OCI-LY1 (cell line): ENCODE measurements around the gene PYGM.

Source experiments
- H2AFZ ChIP-seq: fragments of 200-600 bp; sonication (generic), shearing (Covaris generic); 2 replicates; pipeline ENCODE4 v1.6.0; 2014; ENCODE audit warnings: antibody characterized with exemption, mild to moderate bottlenecking, low read length
- H3F3A ChIP-seq: fragments of 200-600 bp; sonication (generic), shearing (Covaris generic); 2 replicates; pipeline ENCODE4 v1.6.0; 2014; ENCODE audit warnings: mild to moderate bottlenecking, antibody characterized with exemption, low read length, moderate library complexity; ENCODE audit not compliant: insufficient read depth
- H3K27ac ChIP-seq: fragments of 200-600 bp; sonication (generic); 2 replicates; pipeline ENCODE4 v1.5.1; 2014; ENCODE audit warnings: low read length, mixed run types, mild to moderate bottlenecking, low read depth; ENCODE audit not compliant: poor library complexity, severe bottlenecking
- H3K27me3 ChIP-seq: fragments of 200-600 bp; sonication (generic); 2 replicates; pipeline ENCODE4 v1.6.0; 2014; ENCODE audit warnings: antibody characterized with exemption, mild to moderate bottlenecking, low read length, moderate library complexity; ENCODE audit not compliant: insufficient read depth
- H3K36me3 ChIP-seq: fragments of 200-600 bp; sonication (generic); 2 replicates; pipeline ENCODE4 v1.6.1; 2014; ENCODE audit warnings: mild to moderate bottlenecking, antibody characterized with exemption, low read length, moderate library complexity, mixed read lengths; ENCODE audit not compliant: insufficient read depth
- H3K4me1 ChIP-seq: fragments of 200-600 bp; sonication (generic); 2 replicates; pipeline ENCODE4 v1.5.1; 2014; ENCODE audit warnings: mild to moderate bottlenecking, low read length, moderate library complexity; ENCODE audit not compliant: insufficient read depth, severe bottlenecking
- H3K4me2 ChIP-seq: fragments of 200-600 bp; sonication (generic), shearing (Covaris generic); 2 replicates; pipeline ENCODE4 v1.6.1; 2014; ENCODE audit warnings: low read length
- H3K4me3 ChIP-seq: fragments of 200-600 bp; sonication (generic); 2 replicates; pipeline ENCODE4 v1.5.1; 2014; ENCODE audit warnings: low read length, low read depth, mild to moderate bottlenecking, mixed read lengths; ENCODE audit not compliant: poor library complexity, severe bottlenecking
- H3K79me2 ChIP-seq: fragments of 200-600 bp; shearing (Covaris generic); 2 replicates; pipeline ENCODE4 v1.6.1; 2016; ENCODE audit warnings: mixed run types, low read length, mixed read lengths; ENCODE audit not compliant: insufficient read depth
- H3K9ac ChIP-seq: fragments of 200-600 bp; sonication (generic), shearing (Covaris generic); 2 replicates; pipeline ENCODE4 v1.6.1; 2014; ENCODE audit warnings: mild to moderate bottlenecking, low read length, mixed read lengths
- H3K9me2 ChIP-seq: fragments of 200-600 bp; sonication (generic), shearing (Covaris generic); 2 replicates; pipeline ENCODE4 v1.6.1; 2014; ENCODE audit warnings: low read depth, mild to moderate bottlenecking, low read length, mixed read lengths
- H3K9me3 ChIP-seq: fragments of 200-600 bp; shearing (Covaris generic); 2 replicates; pipeline ENCODE4 v1.6.1; 2014; ENCODE audit warnings: low read length, mixed read lengths
- H4K20me1 ChIP-seq: fragments of 200-600 bp; sonication (generic), shearing (Covaris generic); 2 replicates; pipeline ENCODE4 v1.6.0; 2016; ENCODE audit warnings: mild to moderate bottlenecking, low read length; ENCODE audit not compliant: insufficient read depth
- EZH2 ChIP-seq: fragments of 200-600 bp; sonication (generic), shearing (Covaris generic); IDR thresholded peaks from 2 replicates; pipeline ENCODE4 v1.8.0; 2017; ENCODE audit warnings: borderline replicate concordance, mixed run types, mild to moderate bottlenecking, antibody characterized with exemption, low read length, moderate library complexity, mixed read lengths
- TF ChIP-seq, protein P1 (sequence below): fragments of 200-600 bp; sonication (generic), shearing (Covaris generic); IDR thresholded peaks from 2 replicates; pipeline ENCODE4 v1.5.1; 2017; ENCODE audit warnings: mild to moderate bottlenecking, antibody characterized with exemption, low read length, moderate library complexity, mixed read lengths

The PYGM gene

DNA sequence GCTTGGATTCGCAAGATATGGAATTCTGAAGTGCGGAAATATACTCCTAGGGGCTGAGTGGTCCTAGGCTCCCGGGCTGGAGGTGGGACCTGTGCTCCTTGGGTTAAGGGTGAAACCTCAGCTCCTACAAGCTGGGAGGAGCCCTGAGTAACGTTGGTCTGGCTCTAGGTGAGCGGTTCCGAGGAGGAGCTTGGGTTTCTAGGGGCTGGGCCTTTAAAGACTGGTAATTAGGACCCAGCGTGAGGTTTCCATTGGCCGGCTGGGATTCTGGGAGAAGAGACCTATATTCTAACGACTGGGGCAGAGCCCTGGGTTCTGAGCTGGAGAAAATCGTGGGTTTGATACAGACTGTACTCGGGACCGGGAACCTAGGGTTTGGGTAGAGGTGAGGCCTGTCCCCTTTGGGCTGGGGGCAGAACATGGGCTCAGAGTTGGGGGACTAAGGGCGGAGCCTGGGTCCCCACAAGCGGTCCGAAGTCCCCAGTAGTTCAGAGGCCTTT, 44.1 kb upstream of the PYGM start:
- peaks cover 50% of the 10 kb centered on the region for H3K4me1 ChIP-seq
- no peaks in the 10 kb centered on the region for H3F3A ChIP-seq
- H3K4me3 ChIP-seq: peak overlapping the region; percentile 66
- no peaks in the 10 kb centered on the region for H4K20me1 ChIP-seq
- TF ChIP-seq, protein P1, sequence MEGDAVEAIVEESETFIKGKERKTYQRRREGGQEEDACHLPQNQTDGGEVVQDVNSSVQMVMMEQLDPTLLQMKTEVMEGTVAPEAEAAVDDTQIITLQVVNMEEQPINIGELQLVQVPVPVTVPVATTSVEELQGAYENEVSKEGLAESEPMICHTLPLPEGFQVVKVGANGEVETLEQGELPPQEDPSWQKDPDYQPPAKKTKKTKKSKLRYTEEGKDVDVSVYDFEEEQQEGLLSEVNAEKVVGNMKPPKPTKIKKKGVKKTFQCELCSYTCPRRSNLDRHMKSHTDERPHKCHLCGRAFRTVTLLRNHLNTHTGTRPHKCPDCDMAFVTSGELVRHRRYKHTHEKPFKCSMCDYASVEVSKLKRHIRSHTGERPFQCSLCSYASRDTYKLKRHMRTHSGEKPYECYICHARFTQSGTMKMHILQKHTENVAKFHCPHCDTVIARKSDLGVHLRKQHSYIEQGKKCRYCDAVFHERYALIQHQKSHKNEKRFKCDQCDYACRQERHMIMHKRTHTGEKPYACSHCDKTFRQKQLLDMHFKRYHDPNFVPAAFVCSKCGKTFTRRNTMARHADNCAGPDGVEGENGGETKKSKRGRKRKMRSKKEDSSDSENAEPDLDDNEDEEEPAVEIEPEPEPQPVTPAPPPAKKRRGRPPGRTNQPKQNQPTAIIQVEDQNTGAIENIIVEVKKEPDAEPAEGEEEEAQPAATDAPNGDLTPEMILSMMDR: no peak
- no peaks in the 10 kb centered on the region for H3K9me2 ChIP-seq
- H3K27me3 ChIP-seq: no peaks in the 10 kb centered on the region
- peaks cover 56% of the 10 kb centered on the region; the same call in 1 of the 2 replicates for H3K36me3 ChIP-seq
- no peaks in the 10 kb centered on the region for H3K9me3 ChIP-seq
- no peak overlapping the region for H2AFZ ChIP-seq
- peak overlapping the region; percentile 79 for H3K4me2 ChIP-seq
- peak overlapping the region; percentile 68 for H3K9ac ChIP-seq
- peak overlapping the region; percentile 68 for H3K27ac ChIP-seq
- H3K79me2 ChIP-seq: no peaks in the 10 kb centered on the region

GRCh38 chr11:64803158-64803845, 43.5 kb upstream of the PYGM start, which contains the start of gene MAP4K2:
MAP4K2 (minus strand) TSS chr11:64803214; CDS start chr11:64803149, 65 bp downstream.
- Histone ChIP-seq H3K9me3 (no peaks in the 10 kb centered on the region), H3K36me3 (peaks cover 61% of the 10 kb centered on the region; the same call in 1 of the 2 replicates), H4K20me1 (no peaks in the 10 kb centered on the region), H3K4me2 (peak within 1 kb of the TSS; percentile 97), H3K27ac (peak within 1 kb of the TSS; percentile 93), H3K27me3 (no peaks in the 10 kb centered on the region), H3K9me2 (no peaks in the 10 kb centered on the region), H3K4me3 (peak within 1 kb of the TSS; percentile 66), H3K4me1 (peaks cover 48% of the 10 kb centered on the region), H2AFZ (no peak within 1 kb of the TSS), H3F3A (no peaks in the 10 kb centered on the region), H3K9ac (peak within 1 kb of the TSS; percentile 84), H3K79me2 (no peaks in the 10 kb centered on the region)
- TF ChIP-seq, protein P1: no peak
- no peak for TF ChIP-seq EZH2

DNA sequence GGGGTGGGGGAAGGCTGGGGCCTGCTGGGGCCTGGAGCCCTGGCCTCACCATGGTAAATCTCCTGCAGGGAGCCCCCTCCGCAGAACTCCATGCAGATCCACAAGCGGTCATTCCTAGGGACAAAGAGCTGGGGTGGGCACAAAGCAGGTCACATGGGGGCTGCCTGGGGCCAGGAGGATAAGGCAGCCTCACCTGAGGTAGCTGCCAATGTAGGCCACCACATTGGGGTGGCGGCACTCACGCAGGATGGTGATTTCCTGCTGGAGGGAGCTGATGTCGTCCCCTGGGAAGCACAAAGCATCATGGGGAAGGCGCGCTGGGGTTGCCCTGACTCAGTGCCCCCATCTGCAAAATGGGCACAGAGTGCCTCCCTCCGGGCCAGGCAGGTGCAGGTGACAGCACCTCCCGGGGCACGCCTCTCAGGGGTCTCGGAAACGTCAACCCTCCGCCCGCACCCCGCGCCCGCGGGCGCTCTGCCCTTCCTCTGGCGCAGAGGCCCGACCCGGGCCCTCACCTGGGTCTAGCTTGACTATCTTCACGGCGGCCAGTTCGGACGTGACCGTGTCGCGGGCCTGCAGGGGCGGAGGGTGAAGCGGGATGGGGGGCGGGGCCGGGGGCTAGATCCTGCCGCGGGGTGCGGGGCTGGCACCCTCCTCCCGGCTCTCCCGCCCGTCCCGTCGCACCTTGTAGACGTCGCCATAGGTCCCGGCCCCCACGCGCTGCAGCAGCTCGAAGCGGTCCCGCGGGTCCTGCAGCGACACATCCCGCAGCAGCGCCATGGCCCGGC, 42.8 kb upstream of the PYGM start:
- Histone ChIP-seq H3K9ac (peak overlapping the region; percentile 84), H3K4me1 (peaks cover 48% of the 10 kb centered on the region), H3K4me2 (peak overlapping the region; percentile 97), H4K20me1 (no peaks in the 10 kb centered on the region), H3K36me3 (peaks cover 55% of the 10 kb centered on the region; the same call in 1 of the 2 replicates), H3K4me3 (peak overlapping the region; percentile 66), H3F3A (no peaks in the 10 kb centered on the region), H3K27ac (peak overlapping the region; percentile 93), H3K9me3 (no peaks in the 10 kb centered on the region), H3K9me2 (no peaks in the 10 kb centered on the region), H3K27me3 (no peaks in the 10 kb centered on the region), H3K79me2 (no peaks in the 10 kb centered on the region), H2AFZ (no peak overlapping the region)
- TF ChIP-seq EZH2: no peak
- TF ChIP-seq, protein P1: no peak
